ENCODE data around the gene OR7C1. TPM values are rescaled to one million over a fixed set of nuclear protein-coding genes. Genes with fewer than 3 reads are reported as not detected.

Gene OR7C1
- total RNA-seq, 6 experiments from 2014 or later, result not detected

DNA sequence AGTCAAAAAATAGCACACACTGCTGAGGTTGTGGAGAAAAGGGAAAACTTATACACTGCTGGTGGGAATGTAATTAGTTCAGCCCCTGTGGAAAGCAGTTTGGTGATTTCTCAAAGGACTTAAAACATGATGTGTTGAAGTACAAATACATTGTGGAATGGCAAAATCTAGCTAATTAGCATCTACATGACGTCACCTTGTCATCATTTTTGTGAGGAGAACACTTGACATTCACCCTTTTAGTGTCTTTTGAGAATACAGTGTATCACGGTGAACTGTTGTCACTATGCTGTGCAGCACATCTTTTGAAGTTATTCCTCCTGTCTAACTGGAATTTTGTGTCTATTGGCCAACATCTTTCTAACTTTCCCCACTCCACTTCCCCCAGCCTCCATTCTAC is 8.2 kb upstream of the OR7C1 start:
- DNase-seq, result no peak
- Mint-ChIP-seq H3K4me3 (no peak overlapping the region), H3K27me3 (ENCODE audit: insufficient read depth) (peaks cover 1% of the 10 kb centered on the region; the same call in 1 of the 2 replicates), H3K9me3 (peaks cover 7% of the 10 kb centered on the region; the same call in 1 of the 2 replicates), H3K27ac (no peak overlapping the region), H3K4me1 (ENCODE audit: low read depth) (no peaks in the 10 kb centered on the region), H3K36me3 (ENCODE audit: low read depth) (no peaks in the 10 kb centered on the region)
- no peak for TF ChIP-seq CTCF (IDR thresholded peaks at IDR 0.05)

DNA sequence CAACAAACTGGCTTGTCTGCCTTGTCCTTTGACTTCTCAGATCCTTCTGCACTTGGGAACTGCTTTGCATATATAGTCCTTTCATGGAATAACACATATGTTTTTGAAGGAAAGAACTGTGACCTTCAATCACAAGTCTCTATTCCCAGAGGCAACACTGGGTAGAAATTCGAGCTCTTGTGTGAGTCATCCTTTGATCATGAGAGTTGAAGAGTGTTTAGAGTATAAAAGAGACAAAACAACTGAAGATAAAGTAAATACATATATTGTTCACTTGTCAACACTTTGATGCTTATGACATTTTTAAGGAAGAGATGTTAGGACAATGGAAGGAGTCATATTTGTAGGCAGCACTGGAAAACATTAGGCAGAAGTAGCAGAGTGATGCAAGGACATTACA is 5.2 kb upstream of the OR7C1 start:
- peaks cover 7% of the 10 kb centered on the region; the same call in 1 of the 2 replicates for H3K9me3 Mint-ChIP-seq
- H3K27ac Mint-ChIP-seq, result no peak overlapping the region
- peaks cover 1% of the 10 kb centered on the region for H3K27me3 Mint-ChIP-seq (ENCODE audit: insufficient read depth)
- H3K4me1 Mint-ChIP-seq (ENCODE audit: low read depth), result no peaks in the 10 kb centered on the region
- TF ChIP-seq CTCF (IDR thresholded peaks at IDR 0.05), result no peak
- no peak overlapping the region for H3K4me3 Mint-ChIP-seq
- H3K36me3 Mint-ChIP-seq (ENCODE audit: low read depth), result no peaks in the 10 kb centered on the region
- DNase-seq, result no peak

GRCh38 chr19:14837391-14837790 is 2.4 kb upstream of the OR7C1 start:
- no peaks in the 10 kb centered on the region for H3K36me3 Mint-ChIP-seq (ENCODE audit: low read depth)
- H3K27ac Mint-ChIP-seq, result no peak overlapping the region
- no peak for DNase-seq
- H3K9me3 Mint-ChIP-seq, result peaks cover 3% of the 10 kb centered on the region; the same call in 1 of the 2 replicates
- no peaks in the 10 kb centered on the region for H3K4me1 Mint-ChIP-seq (ENCODE audit: low read depth)
- H3K4me3 Mint-ChIP-seq, result no peak overlapping the region
- H3K27me3 Mint-ChIP-seq (ENCODE audit: insufficient read depth), result no peaks in the 10 kb centered on the region; the same call in none of the 2 replicates
- no peak for TF ChIP-seq CTCF (IDR thresholded peaks at IDR 0.05)

GRCh38 chr19:14830702-14831101 is 4.3 kb downstream of the OR7C1 start:
- TF ChIP-seq CTCF (IDR thresholded peaks at IDR 0.05), result no peak
- no peak for DNase-seq
- H3K4me3 Mint-ChIP-seq, result no peak overlapping the region
- peaks cover 3% of the 10 kb centered on the region for H3K27me3 Mint-ChIP-seq (ENCODE audit: insufficient read depth)
- H3K27ac Mint-ChIP-seq, result no peak overlapping the region
- H3K4me1 Mint-ChIP-seq (ENCODE audit: low read depth), result no peaks in the 10 kb centered on the region
- H3K36me3 Mint-ChIP-seq (ENCODE audit: low read depth), result no peaks in the 10 kb centered on the region
- peaks cover 11% of the 10 kb centered on the region; the same call in 1 of the 2 replicates for H3K9me3 Mint-ChIP-seq

- Mint-ChIP-seq H3K9me3 (peaks cover 20% of the 10 kb centered on the region; the same call in 1 of the 2 replicates), H3K27ac (no peak overlapping the region), H3K4me3 (no peak overlapping the region), H3K36me3 (ENCODE audit: low read depth) (no peaks in the 10 kb centered on the region), H3K27me3 (ENCODE audit: insufficient read depth) (peaks cover 3% of the 10 kb centered on the region), H3K4me1 (ENCODE audit: low read depth) (no peaks in the 10 kb centered on the region)
- TF ChIP-seq CTCF (IDR thresholded peaks at IDR 0.05), result no peak
- no peak for DNase-seq
Measured at GRCh38 chr19:14826006-14826405, 9.0 kb downstream of the OR7C1 start.

DNA sequence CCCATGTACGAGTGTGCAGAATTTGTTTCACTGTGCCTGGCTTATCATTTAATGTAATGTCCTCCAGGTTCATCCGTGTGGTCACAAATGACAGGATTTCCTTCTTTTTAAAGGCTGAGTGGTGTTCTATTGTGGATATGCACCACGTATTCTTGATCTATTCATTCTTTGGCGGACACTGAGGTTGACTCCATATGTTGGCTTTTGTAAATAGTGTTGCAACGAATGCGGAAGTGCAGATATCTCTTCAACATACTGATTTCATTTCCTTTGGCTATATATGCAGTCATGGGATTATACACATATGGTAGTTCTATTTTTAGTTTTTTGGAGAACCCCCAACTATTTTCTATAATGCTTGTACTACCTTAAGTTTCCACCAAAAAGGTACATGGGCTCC is 13.0 kb downstream of the OR7C1 start:
- no peak for DNase-seq
- no peaks in the 10 kb centered on the region for H3K4me1 Mint-ChIP-seq (ENCODE audit: low read depth)
- H3K9me3 Mint-ChIP-seq, result peaks cover 14% of the 10 kb centered on the region; the same call in 1 of the 2 replicates
- TF ChIP-seq CTCF (IDR thresholded peaks at IDR 0.05), result no peak
- H3K36me3 Mint-ChIP-seq (ENCODE audit: low read depth), result no peaks in the 10 kb centered on the region
- H3K27me3 Mint-ChIP-seq (ENCODE audit: insufficient read depth), result no peaks in the 10 kb centered on the region; the same call in 1 of the 2 replicates
- H3K4me3 Mint-ChIP-seq, result no peak overlapping the region
- H3K27ac Mint-ChIP-seq, result no peak overlapping the region
